Cardiac fibroblast (primary cell): Measurements from ENCODE around the gene IFT80.
A peak's percentile ranks its signal among the peaks of the same experiment; 100 is the strongest.
"Not testable (repeated sequence)": the region's sequence is repeated elsewhere in the genome, so short reads cannot be mapped to it uniquely, and the experiment has no call there.

ENCODE experiments used
- DNase-seq, 2 donors: peaks; one replicate each; pipeline versions ENCODE4 v3.0.0 to v3.0.0-alpha.2; 2010; ENCODE audit warnings: low read depth in 2 of 2
- H3K4me3 ChIP-seq, 2 donors: replicated peaks in 1 of 2; 1 replicate in 1 of 2; 2 replicates in 1 of 2; pipeline ENCODE4 v1.5.1; 2011; ENCODE audit warnings: low read depth in 2 of 2, low read length in 2 of 2, mild to moderate bottlenecking in 2 of 2, moderate library complexity in 1 of 2
- TF ChIP-seq, protein P1 (sequence below): IDR thresholded peaks from one replicate; pipeline ENCODE4 v1.5.1; 2011; ENCODE audit warnings: low read depth, mild to moderate bottlenecking, low read length, inconsistent platforms

IFT80 gene

DNA sequence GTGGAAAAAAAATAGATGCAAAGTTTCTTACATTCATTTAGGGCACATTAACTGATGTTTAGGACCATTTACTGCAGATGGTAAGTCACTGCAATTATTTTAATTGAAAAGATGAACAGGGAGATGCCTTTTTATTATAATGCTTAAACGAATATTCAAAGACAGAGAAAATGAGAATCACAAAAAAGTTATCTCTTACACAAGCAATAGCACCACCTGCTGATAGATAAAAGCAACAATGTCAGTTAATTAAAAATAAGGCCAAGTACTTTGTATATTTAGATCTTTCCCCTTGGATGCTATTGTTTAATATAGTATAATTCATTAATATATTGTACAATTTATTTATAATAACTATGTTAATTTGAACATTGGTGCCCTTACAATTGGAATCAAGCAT, 55.9 kb downstream of the IFT80 start:
- TF ChIP-seq, protein P1, sequence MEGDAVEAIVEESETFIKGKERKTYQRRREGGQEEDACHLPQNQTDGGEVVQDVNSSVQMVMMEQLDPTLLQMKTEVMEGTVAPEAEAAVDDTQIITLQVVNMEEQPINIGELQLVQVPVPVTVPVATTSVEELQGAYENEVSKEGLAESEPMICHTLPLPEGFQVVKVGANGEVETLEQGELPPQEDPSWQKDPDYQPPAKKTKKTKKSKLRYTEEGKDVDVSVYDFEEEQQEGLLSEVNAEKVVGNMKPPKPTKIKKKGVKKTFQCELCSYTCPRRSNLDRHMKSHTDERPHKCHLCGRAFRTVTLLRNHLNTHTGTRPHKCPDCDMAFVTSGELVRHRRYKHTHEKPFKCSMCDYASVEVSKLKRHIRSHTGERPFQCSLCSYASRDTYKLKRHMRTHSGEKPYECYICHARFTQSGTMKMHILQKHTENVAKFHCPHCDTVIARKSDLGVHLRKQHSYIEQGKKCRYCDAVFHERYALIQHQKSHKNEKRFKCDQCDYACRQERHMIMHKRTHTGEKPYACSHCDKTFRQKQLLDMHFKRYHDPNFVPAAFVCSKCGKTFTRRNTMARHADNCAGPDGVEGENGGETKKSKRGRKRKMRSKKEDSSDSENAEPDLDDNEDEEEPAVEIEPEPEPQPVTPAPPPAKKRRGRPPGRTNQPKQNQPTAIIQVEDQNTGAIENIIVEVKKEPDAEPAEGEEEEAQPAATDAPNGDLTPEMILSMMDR = peak; percentile 11
- DNase-seq = peak; percentile 39 to 42
- no peak overlapping the region for H3K4me3 ChIP-seq

DNA sequence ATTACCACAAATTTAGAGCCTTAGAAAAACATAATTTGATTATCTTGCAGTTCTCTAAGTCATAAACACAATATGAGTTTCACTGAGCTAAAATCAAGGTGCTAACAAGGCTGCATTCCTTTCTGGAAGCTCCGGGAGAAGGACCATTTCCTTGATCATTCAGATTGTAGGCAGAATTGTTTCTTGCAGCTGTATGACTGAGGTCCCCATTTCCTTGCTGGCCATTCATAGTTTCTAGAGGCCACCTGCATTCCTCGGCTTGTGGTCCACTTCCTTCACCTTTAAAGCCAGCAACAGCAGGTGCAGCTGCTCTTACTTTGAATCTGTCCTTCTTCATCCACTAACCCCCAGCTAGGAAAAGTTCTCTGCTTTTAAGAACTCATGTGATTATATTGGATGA, 58.7 kb downstream of the IFT80 start:
- no peak for DNase-seq
- TF ChIP-seq, protein P1 = no peak
- no peak overlapping the region for H3K4me3 ChIP-seq

DNA sequence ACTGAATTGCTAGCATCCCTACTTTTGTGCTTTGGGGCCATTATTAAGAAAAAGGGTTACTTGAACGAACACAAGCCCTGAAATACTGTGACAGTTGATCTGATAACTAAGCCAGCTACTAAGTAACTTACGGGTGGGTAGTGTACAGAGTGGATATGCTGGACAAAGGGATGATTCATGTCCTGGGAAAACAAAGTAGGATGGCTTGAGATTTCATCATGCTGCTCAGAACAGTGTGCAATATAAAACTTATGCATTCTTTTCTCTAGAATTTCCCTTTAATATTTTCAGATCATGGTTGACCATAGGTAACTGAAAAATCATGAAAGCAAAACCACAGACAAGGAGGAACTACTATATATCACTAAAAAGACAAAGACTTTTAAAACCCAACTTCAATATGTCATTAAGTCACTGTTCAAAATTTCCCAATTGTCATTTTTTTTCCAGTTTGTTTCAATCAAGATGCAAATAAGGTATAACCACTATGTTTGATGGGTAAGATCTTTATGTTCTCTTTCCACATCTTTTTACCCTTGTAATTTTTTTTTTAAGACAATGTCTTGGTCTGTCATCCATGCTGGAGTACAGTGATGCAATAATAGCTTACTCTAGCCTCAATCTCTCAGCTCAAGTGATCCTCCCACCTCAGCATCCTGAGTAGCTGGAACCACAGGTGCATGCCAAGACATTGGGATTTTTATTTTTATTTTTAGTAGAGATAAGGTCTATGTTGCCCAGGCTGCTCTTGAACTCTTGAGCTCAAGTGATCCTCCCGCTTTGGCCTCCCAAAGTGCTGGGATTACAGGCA, 67.7 kb downstream of the IFT80 start:
- TF ChIP-seq, protein P1 = no peak
- DNase-seq = peak; percentile 86 to 93
- H3K4me3 ChIP-seq = no peak overlapping the region

DNA sequence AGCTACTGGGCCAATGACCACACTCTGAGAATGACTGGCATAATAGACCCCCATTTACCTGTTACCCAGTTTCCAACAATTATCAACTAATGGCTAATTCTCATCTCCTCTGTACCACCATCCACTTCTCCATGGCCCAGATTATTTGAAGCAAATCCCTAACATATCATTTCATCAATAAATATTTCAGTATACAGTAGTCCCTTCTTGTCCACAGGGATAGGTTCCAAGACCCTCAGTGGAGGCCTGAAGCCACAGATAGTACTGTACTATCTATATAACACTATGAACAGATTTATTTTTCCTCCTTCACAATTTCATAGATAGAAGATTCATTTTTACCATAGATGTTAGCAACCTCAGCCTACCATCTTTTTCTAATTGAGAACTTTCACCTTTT, 68.3 kb downstream of the IFT80 start:
- H3K4me3 ChIP-seq = no peak overlapping the region
- TF ChIP-seq, protein P1 = no peak
- DNase-seq = no peak

DNA sequence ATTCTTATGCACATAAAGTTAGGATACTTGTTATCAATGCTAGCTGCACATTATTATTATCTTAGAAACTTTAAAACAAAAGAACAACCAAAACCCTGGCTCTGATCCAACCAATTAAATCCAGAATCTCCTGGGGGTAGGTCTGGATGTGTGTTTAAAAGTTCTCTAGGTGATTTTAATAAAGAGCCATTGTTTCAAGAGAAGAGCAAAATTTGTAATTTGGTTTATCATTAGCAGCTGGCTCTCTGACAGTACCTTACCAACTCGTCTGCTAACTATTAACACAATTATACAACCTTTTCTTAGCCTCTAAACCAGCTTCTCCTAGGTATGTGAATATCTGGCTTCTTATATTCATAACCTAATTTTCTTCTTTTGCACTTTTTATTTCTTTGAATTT, 68.9 kb downstream of the IFT80 start:
- TF ChIP-seq, protein P1 = no peak
- no peak overlapping the region for H3K4me3 ChIP-seq
- peak in 1 of 2 donors; percentile 3 for DNase-seq

DNA sequence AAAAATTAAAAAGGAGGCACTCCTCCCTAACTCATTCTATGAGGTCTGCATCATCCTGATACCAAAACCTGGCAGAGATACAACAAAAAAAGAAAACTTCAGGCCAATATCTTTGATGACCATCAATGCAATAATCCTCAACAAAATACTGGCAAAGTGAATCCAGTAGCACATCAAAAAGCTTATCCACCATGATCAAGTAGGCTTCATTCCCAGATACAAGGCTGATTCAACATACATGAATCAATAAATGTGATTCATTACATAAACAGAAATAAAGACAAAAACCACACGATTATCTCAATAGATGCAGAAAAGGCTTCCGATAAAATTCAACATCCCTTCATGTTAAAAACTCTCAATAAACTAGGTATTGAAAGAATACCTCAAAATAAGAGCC, 72.7 kb downstream of the IFT80 start:
- peak in 1 of 2 donors; percentile 4 for DNase-seq
- not testable (repeated sequence) for H3K4me3 ChIP-seq

DNA sequence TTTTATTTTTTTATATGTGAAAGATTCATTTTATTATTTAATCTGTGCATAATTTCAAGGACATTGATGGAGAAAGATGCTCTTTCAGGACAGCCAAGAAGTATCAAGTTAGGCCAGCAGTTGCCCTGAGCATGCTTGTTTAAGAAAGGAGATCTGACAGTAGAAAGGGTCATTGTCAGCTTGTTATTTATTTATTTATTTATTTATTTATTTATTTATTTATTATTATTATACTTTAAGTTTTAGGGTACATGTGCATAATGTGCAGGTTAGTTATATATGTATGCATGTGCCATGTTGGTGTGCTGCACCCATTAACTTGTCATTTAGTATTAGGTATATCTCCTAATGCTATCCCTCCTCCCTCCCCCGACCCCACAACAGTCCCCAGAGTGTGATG, 77.2 kb downstream of the IFT80 start:
- not testable (repeated sequence) for H3K4me3 ChIP-seq, DNase-seq

DNA sequence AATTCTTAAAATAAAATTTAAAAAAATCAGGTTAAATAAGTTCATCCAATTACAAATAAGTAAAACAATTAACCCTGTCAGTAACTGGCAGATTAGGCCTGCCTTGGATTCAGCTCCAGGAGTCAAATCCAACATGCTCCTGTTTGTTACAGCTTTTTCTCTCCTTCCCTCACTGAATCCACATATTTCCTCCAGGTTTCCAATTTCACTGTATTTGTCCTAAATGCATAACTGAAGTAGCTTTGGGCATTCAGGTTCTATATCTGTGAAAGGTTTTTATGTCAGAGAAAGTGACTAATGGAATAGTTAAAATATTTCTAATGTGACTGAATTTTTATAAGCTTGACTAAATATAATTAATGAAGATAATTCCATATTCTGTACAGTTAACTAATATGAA, 79.7 kb downstream of the IFT80 start:
- no peak for DNase-seq
- H3K4me3 ChIP-seq = no peak overlapping the region

More for the DNA sequence above, 79.7 kb downstream of the IFT80 start:
- TF ChIP-seq, protein P1 = no peak
